Thoracic aorta (tissue), 2 donors: ENCODE measurements around the gene DNAJC11. TPM values are rescaled to one million over a fixed set of nuclear protein-coding genes. Genes with fewer than 3 reads are reported as not detected.
A peak's percentile ranks its signal among the peaks of the same experiment; 100 is the strongest.

ENCODE experiments used
- ATAC-seq: fragments of 150-250 bp; one replicate; pipeline ENCODE4 v1.8.0; 2017; ENCODE audit warnings: low read depth; ENCODE audit not compliant: insufficient number of reproducible peaks, low FRiP score
- DNase-seq: peaks from one replicate; pipeline ENCODE4 v3.0.0-alpha.2; 2020; ENCODE audit warnings: low spot score
- H3K27ac ChIP-seq, 2 donors: fragments of 200-600 bp; sonication (generic); 1 replicate in 1 of 2; 2 replicates in 1 of 2; pipeline ENCODE4 v1.5.1; 2016; ENCODE audit warnings: mild to moderate bottlenecking in 2 of 2, moderate library complexity in 2 of 2
- H3K27me3 ChIP-seq: fragments of 200-600 bp; sonication (generic); replicated peaks from 2 replicates; pipeline ENCODE4 v1.6.0; 2016; ENCODE audit warnings: mild to moderate bottlenecking; ENCODE audit not compliant: insufficient read depth
- H3K36me3 ChIP-seq: fragments of 200-600 bp; sonication (generic); one replicate; pipeline ENCODE4 v1.5.1; 2016
- H3K4me1 ChIP-seq, 2 donors: fragments of 200-600 bp; sonication (generic); 1 replicate in 1 of 2; 2 replicates in 1 of 2; pipeline versions ENCODE4 v1.5.1 to v1.6.0; 2016; ENCODE audit warnings: low read depth in 2 of 2, mild to moderate bottlenecking in 1 of 2; ENCODE audit not compliant: control insufficient read depth in 1 of 2
- H3K4me3 ChIP-seq: fragments of 200-600 bp; sonication (generic); 2 replicates; pipeline ENCODE4 v1.5.1; 2016; ENCODE audit warnings: mild to moderate bottlenecking
- H3K9me3 ChIP-seq: fragments of 200-600 bp; sonication (generic); 2 replicates; pipeline ENCODE4 v1.5.1; 2016
- CTCF ChIP-seq: fragments of 200-600 bp; sonication (generic); IDR thresholded peaks from one replicate; pipeline ENCODE4 v1.5.1; 2019; ENCODE audit warnings: antibody characterized with exemption
- total RNA-seq, 2 donors: library from RNA; depleted of rRNA; stranded (reverse); fragments of >200 nt; gene quantifications; one replicate each; pipeline versions ENCODE4 v1.1.0 to v1.2.3, GENCODE V29; 2016

The DNAJC11 gene
- total RNA-seq, 2 donors from 2014 or later: 19.4 to 40.4 TPM

- peaks cover 38% of the 10 kb centered on the region for H3K36me3 ChIP-seq
- no peaks in the 10 kb centered on the region for H3K27me3 ChIP-seq
- H3K9me3 ChIP-seq: no peaks in the 10 kb centered on the region
- H3K27ac ChIP-seq: no peak overlapping the region
- H3K4me1 ChIP-seq: peaks cover 4 to 10% of the 10 kb centered on the region in 2 donors
- no peak overlapping the region for H3K4me3 ChIP-seq
- ATAC-seq: no peak
- TF ChIP-seq CTCF: no peak
- no peak for DNase-seq
Measured at GRCh38 chr1:6619045-6619444, 82.6 kb downstream of the DNAJC11 start.

GRCh38 chr1:6614929-6615785 is 86.5 kb downstream of the DNAJC11 start:
- ATAC-seq: no peak
- Histone ChIP-seq H3K9me3 (no peaks in the 10 kb centered on the region), H3K4me1 (peaks cover 14 to 33% of the 10 kb centered on the region in 2 donors), H3K36me3 (peaks cover 12% of the 10 kb centered on the region), H3K27ac (peak overlapping the region; percentile 71 to 96), H3K27me3 (no peaks in the 10 kb centered on the region), H3K4me3 (peak overlapping the region; percentile 100)
- no peak for TF ChIP-seq CTCF
- no peak for DNase-seq

GRCh38 chr1:6614019-6614928 is 87.3 kb downstream of the DNAJC11 start:
- peaks cover 20 to 35% of the 10 kb centered on the region in 2 donors for H3K4me1 ChIP-seq
- H3K27me3 ChIP-seq: no peaks in the 10 kb centered on the region
- peaks cover 4% of the 10 kb centered on the region for H3K36me3 ChIP-seq
- H3K4me3 ChIP-seq: peak overlapping the region; percentile 100
- TF ChIP-seq CTCF: no peak
- ATAC-seq: no peak
- H3K9me3 ChIP-seq: no peaks in the 10 kb centered on the region
- H3K27ac ChIP-seq: peak overlapping the region; percentile 93 to 96
- DNase-seq: no peak

GRCh38 chr1:6613361-6614018 is 88.1 kb downstream of the DNAJC11 start, which contains the start of gene PHF13:
Gene PHF13 (plus strand): TSS chr1:6613731. CDS start chr1:6614067, 336 bp downstream.
- H3K4me3 ChIP-seq: peak within 1 kb of the TSS; percentile 100
- DNase-seq (peak; percentile 96), ATAC-seq (peak; percentile 96)
- peak within 1 kb of the TSS; percentile 93 to 97 for H3K27ac ChIP-seq
- peaks cover 20 to 35% of the 10 kb centered on the region in 2 donors for H3K4me1 ChIP-seq
- H3K36me3 ChIP-seq: peaks cover 4% of the 10 kb centered on the region
- no peaks in the 10 kb centered on the region for H3K9me3 ChIP-seq
- TF ChIP-seq CTCF: no peak
- H3K27me3 ChIP-seq: no peaks in the 10 kb centered on the region
